ENCODE results near the gene NPW.
"Not testable (repeated sequence)": the region's sequence is repeated elsewhere in the genome, so short reads cannot be mapped to it uniquely, and the experiment has no call there.

NPW gene

GRCh38 chr16:2019921-2020831, 591 bp downstream of the NPW start:
- no peak for DNase-seq (ENCODE audit: low read depth in 2 of 3, low spot score in 2 of 3)

- no peak for DNase-seq (ENCODE audit: low read depth in 2 of 3, low spot score in 2 of 3)
These were observed 3.1 kb downstream of the NPW start for GRCh38 chr16:2022723-2023091.

DNA sequence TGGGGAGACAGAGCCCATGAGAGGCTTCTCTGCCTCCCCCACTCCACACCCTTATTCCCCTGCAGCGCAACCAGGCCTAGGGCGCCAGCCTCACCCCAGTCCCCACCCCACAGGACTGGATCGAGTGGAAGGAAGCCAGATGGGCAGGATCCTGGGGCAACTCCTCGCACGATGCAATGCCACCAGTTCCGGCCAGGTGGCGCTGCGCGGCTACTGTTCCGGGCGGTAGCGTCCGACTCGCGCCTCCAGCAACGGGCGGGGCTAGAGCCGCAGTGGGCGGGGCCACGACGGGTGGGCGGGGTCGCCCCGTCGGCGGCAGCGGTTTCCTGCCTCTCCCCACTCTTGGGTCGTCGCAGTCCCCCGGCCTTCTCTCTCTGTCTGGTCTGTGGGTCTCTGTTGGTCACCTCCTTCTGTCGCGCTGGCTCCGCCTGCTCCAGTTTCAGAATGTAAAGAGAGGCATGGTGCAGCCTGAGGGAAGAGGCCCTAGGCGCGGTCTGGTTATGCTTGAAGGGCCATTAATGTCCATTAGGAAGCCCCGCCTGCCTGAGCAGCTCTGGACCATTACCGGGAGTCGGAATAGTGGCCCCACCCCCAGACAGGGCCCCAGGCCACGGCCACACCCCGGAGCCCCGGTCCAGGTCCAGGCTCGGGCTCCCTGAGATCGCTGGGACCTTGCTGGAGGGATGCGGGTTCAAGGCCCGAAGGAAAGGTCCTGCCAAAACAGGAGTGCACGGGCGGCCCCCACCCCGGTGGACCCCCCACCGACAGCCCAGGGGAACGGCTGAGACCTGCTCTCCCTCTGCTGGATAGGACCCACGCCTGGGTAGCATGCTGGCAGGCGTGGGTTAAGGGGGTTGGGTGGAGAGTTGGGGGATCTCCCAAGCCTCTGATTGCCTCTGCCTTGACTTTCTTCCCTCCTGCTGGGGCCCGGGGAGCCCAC, 3.8 kb downstream of the NPW start:
- DNase-seq (ENCODE audit: low read depth in 2 of 3, low spot score in 2 of 3): peak; percentile 91 to 99 (median 96)

- no peak for DNase-seq (ENCODE audit: low read depth in 2 of 3, low spot score in 2 of 3)
These were observed 4.4 kb downstream of the NPW start for GRCh38 chr16:2024032-2024420.

DNA sequence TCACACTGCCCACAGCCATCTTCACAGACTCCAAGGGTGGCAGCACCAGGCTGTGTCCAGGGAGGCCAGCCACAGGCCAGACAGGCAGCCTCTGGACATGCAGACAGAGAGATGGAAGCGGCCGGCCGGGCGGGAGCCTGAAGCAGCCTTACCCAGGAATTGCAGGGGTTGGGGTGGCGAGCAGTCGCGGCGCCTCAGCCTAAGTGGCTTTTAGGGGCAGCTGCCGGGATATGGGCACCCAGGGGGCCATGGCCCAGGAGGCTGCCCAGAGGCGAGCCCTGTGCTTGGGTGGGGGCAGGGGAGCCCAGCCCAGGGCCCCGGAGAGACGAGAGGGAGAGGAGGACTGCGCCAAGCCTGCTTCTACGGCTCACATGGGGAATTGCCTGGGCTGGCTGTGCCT, 5.7 kb downstream of the NPW start:
- DNase-seq (ENCODE audit: low read depth in 2 of 3, low spot score in 2 of 3): no peak

GRCh38 chr16:2025878-2026460, 6.4 kb downstream of the NPW start:
- no peak for DNase-seq (ENCODE audit: low read depth in 2 of 3, low spot score in 2 of 3)

DNA sequence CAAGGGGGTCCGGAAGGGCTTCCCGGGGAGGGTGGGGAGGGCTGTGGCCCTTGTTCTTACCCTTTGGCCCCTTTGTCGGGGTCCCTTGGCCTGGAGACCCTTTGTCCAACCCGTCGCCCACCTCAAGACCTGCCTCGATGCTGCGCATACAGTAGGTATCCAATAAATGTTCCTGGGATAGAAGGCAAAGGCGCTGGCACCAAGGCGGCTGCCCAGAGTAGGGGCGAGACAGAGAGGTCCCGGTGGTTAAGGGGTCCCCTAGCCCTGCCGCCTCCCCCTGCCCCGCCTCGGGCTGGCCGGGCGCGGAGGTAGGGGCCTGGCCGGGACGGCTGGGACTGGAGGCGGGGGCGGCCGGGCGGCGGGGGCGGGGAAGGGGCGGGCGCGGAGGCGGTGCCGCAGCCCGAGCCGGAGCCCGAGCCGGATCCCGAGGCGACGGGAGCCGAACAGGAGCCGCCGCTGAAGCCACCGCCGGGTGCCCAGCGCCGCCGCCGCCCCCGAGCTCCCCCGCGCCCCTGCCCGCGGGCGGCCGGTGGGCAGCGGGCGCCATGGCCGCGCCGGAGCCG, 7.0 kb downstream of the NPW start, which contains the start of gene NHERF2:
NHERF2 (plus strand) TSS at position 442 of the 563 bp plus-strand sequence; CDS start at position 546, 104 bp downstream.
- DNase-seq (ENCODE audit: low read depth in 2 of 3, low spot score in 2 of 3): no peak

DNA sequence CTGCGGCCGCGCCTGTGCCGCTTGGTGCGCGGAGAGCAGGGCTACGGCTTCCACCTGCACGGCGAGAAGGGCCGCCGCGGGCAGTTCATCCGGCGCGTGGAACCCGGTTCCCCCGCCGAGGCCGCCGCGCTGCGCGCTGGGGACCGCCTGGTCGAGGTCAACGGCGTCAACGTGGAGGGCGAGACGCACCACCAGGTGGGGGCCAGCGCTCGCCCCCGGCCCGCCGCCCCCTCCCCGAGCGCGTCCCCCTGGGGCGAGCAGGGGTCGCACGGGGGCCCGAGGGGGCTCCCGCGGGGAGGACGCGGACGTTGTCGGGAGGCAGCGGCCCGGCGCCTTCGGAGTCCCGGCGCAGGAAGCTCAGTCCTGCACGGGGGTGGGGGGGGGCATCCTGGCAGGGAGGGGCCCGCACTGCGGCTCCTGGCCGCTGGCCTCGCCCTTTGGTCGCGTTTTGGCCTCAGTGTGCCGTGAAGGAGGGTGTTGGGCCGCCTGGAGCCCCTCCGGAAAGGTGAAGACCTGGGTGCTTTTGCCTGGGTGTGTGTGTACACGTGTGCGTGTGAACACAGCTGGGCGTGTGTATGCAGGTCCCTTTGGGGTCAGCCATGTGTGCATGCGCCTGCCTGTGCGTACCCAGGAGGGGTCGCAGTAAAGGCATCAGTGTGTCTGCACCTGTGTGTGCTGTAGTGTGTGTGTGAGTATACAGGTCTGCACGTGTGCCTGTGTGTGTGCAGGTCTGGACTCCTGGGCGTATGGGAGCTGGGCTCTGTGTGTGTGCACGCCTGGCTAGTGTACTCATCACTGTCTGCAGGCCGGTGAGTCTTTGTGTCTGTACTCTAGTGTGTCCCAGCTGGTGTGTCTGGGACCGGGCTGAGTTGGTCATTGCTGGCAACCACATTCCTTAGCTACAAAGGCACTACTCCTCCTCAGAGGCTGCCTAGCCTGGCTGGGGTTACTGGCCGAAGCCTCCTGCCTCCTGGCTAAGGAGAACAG, 7.7 kb downstream of the NPW start:
- no peak for DNase-seq (ENCODE audit: low read depth in 2 of 3, low spot score in 2 of 3)

DNA sequence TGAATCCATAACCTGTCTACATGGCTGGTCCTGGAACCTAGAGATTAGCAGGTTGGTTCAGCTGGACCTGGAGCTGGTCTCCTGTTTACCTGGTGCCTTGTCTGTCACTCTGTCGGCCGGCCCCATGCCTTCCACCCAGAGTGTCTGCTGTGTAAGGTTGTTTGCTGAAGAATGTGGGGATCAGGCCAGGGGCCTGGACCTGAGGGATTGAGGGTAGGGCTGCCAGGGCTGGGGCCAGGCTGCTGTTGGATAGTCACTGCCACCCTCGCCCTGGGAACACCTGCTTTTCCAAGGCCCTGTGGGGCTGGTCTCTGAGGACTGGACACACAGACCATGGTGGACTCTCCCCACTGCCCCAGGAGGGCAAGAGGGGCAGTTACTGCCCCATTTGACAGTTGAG, 8.6 kb downstream of the NPW start:
- DNase-seq (ENCODE audit: low read depth in 2 of 3, low spot score in 2 of 3): no peak

DNA sequence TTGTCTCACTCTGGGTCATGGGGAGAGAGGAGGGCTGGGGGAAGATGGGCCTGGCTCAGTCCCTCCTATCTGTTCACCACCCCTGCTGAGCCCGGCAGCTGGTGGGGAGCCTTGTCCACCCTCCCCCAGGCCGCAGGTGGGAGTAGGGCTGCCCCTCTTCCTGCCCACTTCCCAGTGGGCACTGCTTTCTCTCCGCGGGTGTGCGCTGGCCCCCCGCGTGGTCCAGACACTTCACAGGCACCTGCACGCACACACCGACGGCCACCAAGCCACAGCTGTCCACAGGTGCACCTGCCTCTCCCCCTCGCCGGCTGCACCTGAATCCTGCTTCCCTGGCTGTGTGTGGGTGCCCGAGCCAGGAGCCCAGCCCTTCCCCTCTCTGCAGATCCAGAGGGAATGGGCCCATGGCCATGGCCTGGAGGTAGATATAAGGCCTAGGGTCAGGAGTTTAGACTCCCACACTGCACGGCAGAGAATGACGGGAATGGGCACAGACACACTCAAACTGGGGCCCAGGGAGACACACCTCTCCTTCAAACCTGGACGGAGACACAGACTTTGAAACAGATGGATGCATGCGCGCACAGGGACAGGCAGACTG, 9.1 kb downstream of the NPW start:
- DNase-seq (ENCODE audit: low read depth in 2 of 3, low spot score in 2 of 3): no peak

DNA sequence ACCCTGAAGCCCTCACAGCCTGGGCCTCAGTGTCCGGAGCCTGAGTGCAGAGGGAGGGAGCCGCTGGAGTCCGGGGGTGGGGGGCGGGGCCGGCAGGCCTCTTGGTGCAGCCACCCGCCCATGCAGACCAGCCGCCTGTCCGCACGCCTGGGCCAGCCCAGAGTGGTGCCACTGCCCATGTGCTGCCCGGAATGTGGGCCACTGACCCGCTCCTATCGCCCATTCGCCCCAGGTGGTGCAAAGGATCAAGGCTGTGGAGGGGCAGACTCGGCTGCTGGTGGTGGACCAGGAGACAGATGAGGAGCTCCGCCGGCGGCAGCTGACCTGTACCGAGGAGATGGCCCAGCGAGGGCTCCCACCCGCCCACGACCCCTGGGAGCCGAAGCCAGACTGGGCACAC, 9.8 kb downstream of the NPW start:
- DNase-seq (ENCODE audit: low read depth in 2 of 3, low spot score in 2 of 3): no peak

- no peak for DNase-seq (ENCODE audit: low read depth in 2 of 3, low spot score in 2 of 3)
These were observed 10.5 kb downstream of the NPW start for GRCh38 chr16:2030036-2030435.

- no peak for DNase-seq (ENCODE audit: low read depth in 2 of 3, low spot score in 2 of 3)
These were observed 11.5 kb downstream of the NPW start for GRCh38 chr16:2031081-2031577.

DNA sequence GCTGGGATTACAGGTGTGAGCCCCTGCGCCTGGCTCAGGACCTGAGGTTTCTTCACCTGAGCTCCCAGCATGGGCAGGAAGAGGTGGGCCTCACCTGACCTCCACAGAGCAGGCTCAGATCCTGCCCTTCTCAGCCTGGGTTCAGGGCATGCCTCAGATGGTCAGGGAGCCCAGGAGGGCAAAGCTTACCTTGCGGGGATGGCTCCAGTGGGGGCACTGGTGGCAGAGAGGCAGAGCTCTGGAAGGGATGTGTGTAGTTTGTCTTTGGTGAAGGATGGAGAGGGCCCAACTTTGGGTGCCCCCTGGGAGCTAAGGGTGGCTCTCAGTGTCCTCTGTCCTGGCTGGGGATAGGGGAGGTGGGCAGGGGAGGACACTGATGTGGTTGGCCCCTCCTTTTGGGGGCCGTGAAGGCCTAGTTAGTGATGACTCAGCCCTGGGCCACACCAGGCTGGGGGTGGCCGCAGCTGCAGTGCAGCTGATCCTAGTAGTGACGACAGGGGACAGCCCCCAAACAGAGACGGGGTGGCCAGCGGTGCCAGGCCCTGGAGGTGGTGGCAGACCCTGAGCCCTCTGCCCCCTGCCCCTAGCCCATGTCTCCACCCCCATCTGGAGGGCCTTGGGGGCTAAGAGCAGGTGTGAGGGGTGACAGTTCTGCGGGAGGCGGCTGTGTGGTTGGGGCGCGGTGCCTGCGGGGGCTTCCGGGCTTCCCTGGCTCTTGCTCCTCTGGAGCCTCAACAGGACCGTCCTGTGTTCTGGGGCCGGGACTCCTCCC, 12.9 kb downstream of the NPW start:
- DNase-seq (ENCODE audit: low read depth in 2 of 3, low spot score in 2 of 3): no peak

- no peak for DNase-seq (ENCODE audit: low read depth in 2 of 3, low spot score in 2 of 3)
These were observed 13.7 kb downstream of the NPW start for GRCh38 chr16:2033057-2033908.

DNA sequence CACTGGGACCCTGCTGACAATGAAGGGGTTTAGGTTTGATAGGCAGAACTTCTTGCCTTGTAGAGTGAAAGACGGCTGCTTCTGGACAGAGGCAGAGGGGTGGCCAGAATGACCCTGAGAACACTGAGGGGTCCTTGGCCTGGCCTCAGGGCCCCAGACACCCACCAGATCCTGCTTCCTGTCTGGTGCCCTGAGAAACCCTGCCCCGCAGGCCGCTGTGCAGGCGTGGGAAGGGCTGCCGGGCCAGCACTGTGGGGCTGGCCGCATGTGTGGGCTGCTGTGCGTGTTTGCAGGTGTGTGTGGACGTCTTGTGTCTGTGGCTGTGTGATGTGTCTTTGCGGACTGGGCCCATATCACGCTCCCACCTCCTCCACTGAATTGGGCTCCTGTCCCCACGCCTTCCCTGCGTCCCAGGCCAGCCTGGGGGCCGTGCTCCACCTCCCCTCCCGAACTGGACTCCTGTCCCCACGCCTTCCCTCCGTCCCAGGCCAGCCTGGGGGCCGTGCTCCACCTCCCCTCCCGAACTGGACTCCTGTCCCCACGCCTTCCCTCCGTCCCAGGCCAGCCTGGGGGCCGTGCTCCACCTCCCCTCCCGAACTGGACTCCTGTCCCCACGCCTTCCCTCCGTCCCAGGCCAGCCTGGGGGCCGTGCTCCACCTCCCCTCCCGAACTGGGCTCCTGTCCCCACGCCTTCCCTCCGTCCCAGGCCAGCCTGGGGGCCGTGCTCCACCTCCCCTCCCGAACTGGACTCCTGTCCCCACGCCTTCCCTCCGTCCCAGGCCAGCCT, 14.5 kb downstream of the NPW start:
- DNase-seq (ENCODE audit: low read depth in 2 of 3, low spot score in 2 of 3): not testable (repeated sequence)

All from activated CD8-positive, alpha-beta memory T cell treated with anti-CD3 and anti-CD28 coated beads for 48 hours (primary cell).